ENCODE data around the gene CACNA2D1.

GRCh38 chr7:82275342-82275741 lies 168.2 kb downstream of the CACNA2D1 start:
- TF ChIP-seq POLR2A (IDR thresholded peaks at IDR 0.05) (no peak), EP300 (IDR thresholded peaks at IDR 0.05) (no peak), CTCF (IDR thresholded peaks at IDR 0.05) (no peak)
